Measurements from ENCODE around the gene ZNF436. TPM values are rescaled to one million over a fixed set of nuclear protein-coding genes. Genes with fewer than 3 reads are reported as not detected.

The ZNF436 gene
- total and polyA plus RNA-seq, 2 of the 13 experiments (the other 11 are each of a cell fraction or from before 2014, with no cell fraction given), result 4.3 to 9.9 TPM

GRCh38 chr1:23344111-23344986 is 25.3 kb downstream of the ZNF436 start, which contains the start of gene HNRNPR (continued):
- no peak; the same call in 1 of the 2 replicates for TF ChIP-seq SNAI1 (CRISPR knock-in tag; IDR thresholded peaks at IDR 0.05; ENCODE audit: borderline replicate concordance)
- TF ChIP-seq, protein P1, sequence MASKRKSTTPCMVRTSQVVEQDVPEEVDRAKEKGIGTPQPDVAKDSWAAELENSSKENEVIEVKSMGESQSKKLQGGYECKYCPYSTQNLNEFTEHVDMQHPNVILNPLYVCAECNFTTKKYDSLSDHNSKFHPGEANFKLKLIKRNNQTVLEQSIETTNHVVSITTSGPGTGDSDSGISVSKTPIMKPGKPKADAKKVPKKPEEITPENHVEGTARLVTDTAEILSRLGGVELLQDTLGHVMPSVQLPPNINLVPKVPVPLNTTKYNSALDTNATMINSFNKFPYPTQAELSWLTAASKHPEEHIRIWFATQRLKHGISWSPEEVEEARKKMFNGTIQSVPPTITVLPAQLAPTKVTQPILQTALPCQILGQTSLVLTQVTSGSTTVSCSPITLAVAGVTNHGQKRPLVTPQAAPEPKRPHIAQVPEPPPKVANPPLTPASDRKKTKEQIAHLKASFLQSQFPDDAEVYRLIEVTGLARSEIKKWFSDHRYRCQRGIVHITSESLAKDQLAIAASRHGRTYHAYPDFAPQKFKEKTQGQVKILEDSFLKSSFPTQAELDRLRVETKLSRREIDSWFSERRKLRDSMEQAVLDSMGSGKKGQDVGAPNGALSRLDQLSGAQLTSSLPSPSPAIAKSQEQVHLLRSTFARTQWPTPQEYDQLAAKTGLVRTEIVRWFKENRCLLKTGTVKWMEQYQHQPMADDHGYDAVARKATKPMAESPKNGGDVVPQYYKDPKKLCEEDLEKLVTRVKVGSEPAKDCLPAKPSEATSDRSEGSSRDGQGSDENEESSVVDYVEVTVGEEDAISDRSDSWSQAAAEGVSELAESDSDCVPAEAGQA (IDR thresholded peaks at IDR 0.05; ENCODE audit: low read depth), result peak; percentile 71; the same call in 1 of the 2 replicates
- TF ChIP-seq, protein P1 (CRISPR knock-in tag; IDR thresholded peaks at IDR 0.05; ENCODE audit: borderline replicate concordance), result no peak
- peak; percentile 77; the same call in 1 of the 2 replicates for TF ChIP-seq TOPORS (CRISPR knock-in tag; IDR thresholded peaks at IDR 0.05)
- TF ChIP-seq ZNF713 (CRISPR knock-in tag; IDR thresholded peaks at IDR 0.05), result no peak
- TF ChIP-seq GLI4 (CRISPR knock-in tag; IDR thresholded peaks at IDR 0.05; ENCODE audit: borderline replicate concordance), result no peak
- no peak for TF ChIP-seq BCLAF1 (IDR thresholded peaks at IDR 0.05)
- 0 out of 2 replicates have a peak, but pooled peaks have one; percentile 44 for TF ChIP-seq MLX (CRISPR knock-in tag; IDR thresholded peaks at IDR 0.05)
- peak; percentile 66; the same call in 1 of the 2 replicates for TF ChIP-seq ZNF569 (CRISPR knock-in tag; IDR thresholded peaks at IDR 0.05; ENCODE audit: borderline replicate concordance)
- no peak for TF ChIP-seq ATRX (CRISPR knock-in tag; IDR thresholded peaks at IDR 0.05; ENCODE audit: borderline replicate concordance)
- TF ChIP-seq DR1 (CRISPR knock-in tag; IDR thresholded peaks at IDR 0.05), result peak; percentile 80
- TF ChIP-seq ATAD3A (CRISPR knock-in tag; IDR thresholded peaks at IDR 0.05), result no peak
- no peak for TF ChIP-seq DPF2 (CRISPR knock-in tag; IDR thresholded peaks at IDR 0.05; ENCODE audit: borderline replicate concordance, low read depth)
- TF ChIP-seq, protein P2, sequence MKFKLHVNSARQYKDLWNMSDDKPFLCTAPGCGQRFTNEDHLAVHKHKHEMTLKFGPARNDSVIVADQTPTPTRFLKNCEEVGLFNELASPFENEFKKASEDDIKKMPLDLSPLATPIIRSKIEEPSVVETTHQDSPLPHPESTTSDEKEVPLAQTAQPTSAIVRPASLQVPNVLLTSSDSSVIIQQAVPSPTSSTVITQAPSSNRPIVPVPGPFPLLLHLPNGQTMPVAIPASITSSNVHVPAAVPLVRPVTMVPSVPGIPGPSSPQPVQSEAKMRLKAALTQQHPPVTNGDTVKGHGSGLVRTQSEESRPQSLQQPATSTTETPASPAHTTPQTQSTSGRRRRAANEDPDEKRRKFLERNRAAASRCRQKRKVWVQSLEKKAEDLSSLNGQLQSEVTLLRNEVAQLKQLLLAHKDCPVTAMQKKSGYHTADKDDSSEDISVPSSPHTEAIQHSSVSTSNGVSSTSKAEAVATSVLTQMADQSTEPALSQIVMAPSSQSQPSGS (CRISPR knock-in tag; IDR thresholded peaks at IDR 0.05), result 0 out of 2 replicates have a peak, but pooled peaks have one; percentile 8
- TF ChIP-seq ZFP36 (IDR thresholded peaks at IDR 0.05; ENCODE audit: borderline replicate concordance, low read depth, low read length, partially characterized antibody), result no peak
- no peak for TF ChIP-seq SMAD3 (CRISPR knock-in tag; IDR thresholded peaks at IDR 0.05)
- TF ChIP-seq MAFK (conservative IDR thresholded peaks at IDR 0.05 in 1 of 2, IDR thresholded peaks at IDR 0.05 in 1 of 2; ENCODE audit: low read length in 2 of 2), result 0 out of 4 replicates have a peak, but pooled peaks of 1 of the 2 experiments have one; percentile 20

All from HepG2 (cell line).